Putamen (tissue), 1 donor: ENCODE measurements around the gene FBXO41.

Experiments
- DNase-seq: peaks from one replicate; pipeline ENCODE4 v3.0.0-alpha.2; 2016; ENCODE audit warnings: low spot score

Gene FBXO41

GRCh38 chr2:73284296-73285158 is at the start of gene FBXO41:
Gene FBXO41 (minus strand): TSS chr2:73284478. CDS start chr2:73269630, 14,848 bp downstream.
- DNase-seq: peak; percentile 58

GRCh38 chr2:73334045-73334444 is 49.8 kb upstream of the FBXO41 start:
- DNase-seq: no peak

- no peak for DNase-seq
These were observed 49.3 kb upstream of the FBXO41 start for GRCh38 chr2:73333564-73333963.

GRCh38 chr2:73324126-73324725 is 39.9 kb upstream of the FBXO41 start:
- DNase-seq: no peak

- DNase-seq: no peak
These were observed 39.3 kb upstream of the FBXO41 start for GRCh38 chr2:73323551-73323950.

GRCh38 chr2:73314441-73314840 is 30.2 kb upstream of the FBXO41 start:
- DNase-seq: no peak

- peak; percentile 63 for DNase-seq
These were observed 23.4 kb upstream of the FBXO41 start for GRCh38 chr2:73307720-73308119.

GRCh38 chr2:73301636-73302035 is 17.4 kb upstream of the FBXO41 start:
- no peak for DNase-seq

- no peak for DNase-seq
These were observed 16.6 kb upstream of the FBXO41 start for GRCh38 chr2:73300926-73301325.

- DNase-seq: no peak
These were observed 13.3 kb upstream of the FBXO41 start for GRCh38 chr2:73297586-73297985.

- DNase-seq: no peak
These were observed 12.9 kb upstream of the FBXO41 start for GRCh38 chr2:73297151-73297559.

- no peak for DNase-seq
These were observed 11.6 kb upstream of the FBXO41 start for GRCh38 chr2:73295751-73296400.

GRCh38 chr2:73294239-73294638 is 10.0 kb upstream of the FBXO41 start:
- no peak for DNase-seq

GRCh38 chr2:73293534-73294171 is 9.4 kb upstream of the FBXO41 start, which contains the start of gene EGR4:
Gene EGR4 (minus strand): TSS chr2:73293548. CDS start chr2:73293317, 231 bp downstream.
- DNase-seq: peak; percentile 87

GRCh38 chr2:73292906-73293533 is 8.7 kb upstream of the FBXO41 start:
- DNase-seq: no peak

GRCh38 chr2:73292316-73292905 is 8.1 kb upstream of the FBXO41 start:
- no peak for DNase-seq

GRCh38 chr2:73291461-73292315 is 7.4 kb upstream of the FBXO41 start:
- DNase-seq: no peak

GRCh38 chr2:73291093-73291460 is 6.8 kb upstream of the FBXO41 start:
- no peak for DNase-seq

- peak; percentile 57 for DNase-seq
These were observed 6.0 kb upstream of the FBXO41 start for GRCh38 chr2:73290049-73290839.

GRCh38 chr2:73289304-73289703 is 5.0 kb upstream of the FBXO41 start:
- DNase-seq: no peak
